GM19099 (cell line): Measurements from ENCODE around the gene L3MBTL3.

Experiments
- POLR2A ChIP-seq: IDR thresholded peaks from 3 replicates; pipeline ENCODE4 v1.6.1; 2011; ENCODE audit warnings: low read depth; ENCODE audit not compliant: insufficient read length; ENCODE audit errors: extremely low read depth

L3MBTL3 gene

DNA sequence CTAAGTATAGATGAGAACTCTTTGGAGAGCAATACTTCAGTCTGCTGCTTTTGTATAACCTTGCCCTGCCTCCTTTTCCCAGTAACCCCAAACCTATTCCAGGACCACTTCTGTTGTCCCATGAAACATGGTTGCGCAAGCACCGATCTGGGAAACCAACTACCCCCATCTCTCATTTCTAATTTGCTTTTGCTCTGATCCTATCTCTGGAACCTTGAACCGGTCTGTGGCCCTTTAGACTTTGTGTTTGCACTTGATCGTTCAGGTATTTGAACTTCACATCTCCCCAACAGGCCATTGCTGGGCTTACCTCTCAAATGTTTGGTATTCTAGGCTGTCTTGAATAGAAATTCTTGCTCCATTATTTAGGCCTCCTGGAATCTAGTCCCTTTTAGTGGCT is 25.0 kb downstream of the L3MBTL3 start:
- TF ChIP-seq POLR2A: no peak

DNA sequence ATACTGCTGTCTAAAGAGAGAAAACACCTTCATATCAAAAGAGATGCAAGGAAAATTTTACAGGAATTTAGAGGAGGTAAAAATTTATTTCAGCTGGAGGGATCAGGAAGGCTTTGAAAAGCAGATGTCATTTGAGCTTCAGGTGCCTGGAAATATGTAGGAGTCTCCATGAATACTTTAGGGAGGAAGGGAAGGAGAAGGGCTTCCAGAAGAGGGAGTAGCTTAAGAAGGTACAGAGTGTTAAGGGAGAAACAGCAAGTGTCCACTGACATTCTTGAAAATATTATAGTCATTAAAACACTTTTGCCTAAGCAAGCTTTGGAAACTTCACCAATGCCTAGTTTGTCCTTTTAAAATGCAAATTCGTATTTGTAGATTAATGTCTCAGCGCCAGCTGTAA is 27.2 kb downstream of the L3MBTL3 start:
- TF ChIP-seq POLR2A: no peak

- no peak for TF ChIP-seq POLR2A
Observed at GRCh38 chr6:130046671-130047070, 28.3 kb downstream of the L3MBTL3 start.

DNA sequence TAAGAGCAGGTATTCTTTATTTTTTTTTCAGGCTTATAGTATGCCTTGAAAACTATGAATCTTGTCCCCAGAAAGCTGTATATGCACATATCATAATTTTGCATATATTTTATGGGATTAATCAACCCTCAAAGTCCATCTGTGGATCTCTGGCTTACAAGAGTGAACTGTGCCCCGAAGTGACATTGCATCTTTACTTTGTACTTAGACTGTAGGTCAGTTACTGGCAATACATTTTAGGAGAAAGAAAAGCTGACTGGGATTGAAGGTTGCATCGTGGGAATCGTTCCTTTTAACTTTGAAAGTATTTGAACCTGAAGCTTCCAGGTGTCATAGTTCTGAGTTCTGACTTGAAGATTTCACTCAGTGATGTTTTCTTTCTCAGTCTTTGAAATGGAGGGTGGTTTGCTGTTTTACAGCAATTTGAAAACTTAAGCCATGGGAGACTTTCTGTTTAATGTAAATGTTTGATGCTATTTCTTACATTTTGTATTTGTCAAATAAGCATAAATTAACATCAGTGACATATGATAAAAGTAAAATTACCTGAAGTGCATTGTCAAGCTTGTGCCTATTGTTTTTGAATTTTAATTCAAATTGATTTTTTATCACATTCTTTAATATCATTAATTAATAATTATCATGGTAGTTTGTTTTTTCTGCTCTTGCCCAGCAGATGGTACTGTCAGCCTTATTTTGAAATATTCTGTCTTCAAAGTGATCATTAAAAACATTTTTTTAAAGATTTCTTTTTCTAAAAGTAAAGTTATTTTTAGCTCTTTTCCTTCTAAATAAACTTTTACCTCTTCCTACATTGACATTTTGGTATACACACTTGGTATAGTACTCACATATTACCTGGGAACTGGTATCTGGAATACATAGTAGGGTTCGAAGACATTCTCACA is 29.0 kb downstream of the L3MBTL3 start:
- TF ChIP-seq POLR2A: no peak

DNA sequence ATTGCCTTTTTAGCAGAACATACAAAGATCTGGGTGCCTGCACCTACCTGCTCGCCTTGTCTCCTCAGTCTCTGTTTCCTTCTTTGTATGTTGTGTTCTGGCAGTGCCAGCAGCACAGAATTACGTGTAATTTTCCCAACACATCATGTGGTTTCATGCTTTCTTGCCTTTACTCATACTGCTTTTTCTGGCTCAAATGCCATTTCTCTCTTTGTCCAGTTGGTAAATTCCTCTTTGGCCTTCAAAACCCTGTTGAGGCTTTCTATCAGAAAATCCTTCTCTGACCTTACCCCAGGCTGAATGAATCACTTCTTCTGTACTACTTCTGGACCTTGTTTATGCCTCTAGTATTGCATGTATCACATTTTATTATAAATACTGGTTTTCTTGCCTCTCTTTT is 31.8 kb downstream of the L3MBTL3 start:
- TF ChIP-seq POLR2A: no peak

DNA sequence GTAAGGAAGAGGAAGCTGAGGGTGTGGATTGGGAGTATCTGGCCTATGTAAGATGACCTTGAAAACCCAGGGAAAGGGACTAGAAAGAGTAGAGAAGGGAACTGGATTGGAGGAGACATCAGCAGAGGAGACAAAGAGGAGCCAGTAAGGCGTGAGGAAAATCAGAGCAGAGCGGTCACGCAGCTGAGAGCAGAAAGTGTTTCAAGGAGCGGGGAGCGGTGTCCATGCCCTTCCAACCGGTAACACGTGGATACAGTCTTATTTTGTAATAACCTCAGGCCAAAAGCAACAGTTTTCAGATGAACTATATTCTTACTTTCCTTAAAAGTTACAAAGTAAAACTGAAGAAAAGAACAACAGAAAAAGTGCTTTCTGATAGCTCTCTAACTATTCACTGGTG is 36.3 kb downstream of the L3MBTL3 start:
- TF ChIP-seq POLR2A: no peak

- no peak for TF ChIP-seq POLR2A
Observed at GRCh38 chr6:130055271-130055670, 36.9 kb downstream of the L3MBTL3 start.

GRCh38 chr6:130057495-130057894 is 39.1 kb downstream of the L3MBTL3 start:
- TF ChIP-seq POLR2A: no peak

DNA sequence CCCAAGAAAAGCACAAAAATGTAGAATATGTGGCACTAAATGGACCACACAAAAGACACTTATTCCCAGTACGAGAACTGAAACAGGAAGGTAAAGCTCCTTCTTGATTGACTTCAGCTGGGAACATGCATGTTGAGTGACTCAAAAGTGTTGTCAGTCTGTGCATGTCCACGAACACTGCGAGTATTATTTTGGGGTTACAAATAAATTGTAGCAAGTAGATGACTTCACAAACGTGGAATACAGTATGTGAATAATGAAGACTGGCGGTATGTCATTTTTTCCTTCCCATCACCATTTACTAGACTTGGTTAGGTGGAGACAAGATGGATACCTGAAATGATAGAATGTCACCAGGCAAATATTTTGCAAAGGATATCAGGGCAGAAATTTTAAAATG is 45.4 kb downstream of the L3MBTL3 start:
- TF ChIP-seq POLR2A: no peak

GRCh38 chr6:130065609-130066156 is 47.3 kb downstream of the L3MBTL3 start:
- TF ChIP-seq POLR2A: no peak

GRCh38 chr6:130069485-130069884 is 51.1 kb downstream of the L3MBTL3 start:
- no peak for TF ChIP-seq POLR2A

DNA sequence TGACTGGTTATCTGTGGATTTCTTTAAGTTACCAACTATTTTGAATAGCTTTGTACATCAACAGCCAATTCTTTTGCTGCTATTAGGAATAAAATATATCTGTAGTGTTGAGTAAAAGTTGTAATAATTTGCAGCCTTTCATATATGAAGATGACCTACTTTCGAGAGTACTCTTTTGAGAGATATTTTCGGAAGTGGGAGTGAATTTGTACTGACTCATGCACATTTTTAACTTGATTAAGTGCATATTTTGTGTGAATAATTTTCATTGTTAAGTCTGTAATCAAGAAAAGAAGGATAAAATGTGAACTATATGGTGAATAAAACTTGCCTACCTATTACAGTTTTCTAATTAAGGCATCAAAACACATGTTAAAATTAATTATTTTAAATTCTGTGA is 51.9 kb downstream of the L3MBTL3 start:
- TF ChIP-seq POLR2A: no peak

GRCh38 chr6:130070792-130071191 is 52.4 kb downstream of the L3MBTL3 start:
- no peak for TF ChIP-seq POLR2A

- TF ChIP-seq POLR2A: no peak
Observed at GRCh38 chr6:130075879-130076460, 57.6 kb downstream of the L3MBTL3 start.

DNA sequence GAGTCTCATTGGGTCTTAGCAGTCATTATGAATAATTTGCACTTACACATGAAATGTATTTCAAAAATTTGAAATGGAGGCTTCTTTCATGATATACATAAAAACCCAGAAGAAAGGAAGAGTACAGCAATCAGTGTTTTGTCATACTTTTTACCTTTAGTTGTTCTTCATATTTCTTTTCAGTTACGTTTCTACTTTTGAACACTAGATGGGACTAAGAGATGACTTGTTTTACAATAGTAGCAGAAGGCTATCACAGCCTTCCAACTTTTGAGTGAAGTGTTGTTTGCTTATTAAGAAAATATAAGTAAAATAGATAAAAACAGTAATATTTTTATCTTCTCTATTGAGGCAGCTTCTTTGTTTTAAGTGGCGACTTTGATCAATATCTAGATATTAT is 58.1 kb downstream of the L3MBTL3 start:
- no peak for TF ChIP-seq POLR2A

DNA sequence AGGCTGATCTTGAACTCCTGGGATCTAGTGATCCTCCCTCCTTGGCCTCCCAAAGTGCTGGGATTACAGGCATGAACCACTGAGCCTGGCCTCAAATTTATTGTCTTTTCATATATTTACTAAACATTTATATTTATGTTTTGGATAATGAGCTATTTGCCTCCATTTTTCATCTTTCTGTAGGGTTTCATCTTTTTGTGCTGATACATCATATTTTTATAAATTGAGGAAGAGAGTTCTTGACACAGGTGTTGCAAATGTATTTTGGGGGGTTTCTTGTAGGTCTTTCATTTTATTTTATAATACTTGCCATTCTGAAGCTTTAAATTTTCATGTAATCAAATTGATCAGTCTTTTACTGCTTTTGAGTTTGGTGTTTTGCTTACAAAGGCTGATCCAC is 72.4 kb downstream of the L3MBTL3 start:
- no peak for TF ChIP-seq POLR2A
